Choroid plexus epithelial cell (primary cell): ENCODE measurements around the gene ECHDC1.

Source experiments
- DNase-seq: peaks from one replicate; pipeline ENCODE4 v3.0.0-alpha.2; 2010; ENCODE audit warnings: low read depth
- H3K4me3 ChIP-seq: 2 replicates; pipeline ENCODE4 v1.5.1; 2011; ENCODE audit warnings: low read depth, mild to moderate bottlenecking, control low read depth, low read length, moderate library complexity
- CTCF ChIP-seq: conservative IDR thresholded peaks from 2 replicates; pipeline ENCODE4 v1.5.1; 2011; ENCODE audit warnings: low read depth, mild to moderate bottlenecking, control low read depth, inconsistent platforms, low read length, moderate library complexity

ECHDC1 gene

GRCh38 chr6:127289934-127290333 is 53.5 kb downstream of the ECHDC1 start:
- DNase-seq, result no peak
- no peak for TF ChIP-seq CTCF
- no peak overlapping the region for H3K4me3 ChIP-seq

- DNase-seq, result peak; percentile 66
- no peak overlapping the region for H3K4me3 ChIP-seq
- no peak for TF ChIP-seq CTCF
Measured at GRCh38 chr6:127288705-127289104, 54.7 kb downstream of the ECHDC1 start.

GRCh38 chr6:127282184-127282583 is 61.2 kb downstream of the ECHDC1 start:
- DNase-seq, result no peak
- H3K4me3 ChIP-seq, result no peak overlapping the region
- no peak for TF ChIP-seq CTCF

- no peak for TF ChIP-seq CTCF
- DNase-seq, result no peak
- H3K4me3 ChIP-seq, result no peak overlapping the region
Measured at GRCh38 chr6:127279815-127280214, 63.6 kb downstream of the ECHDC1 start.

- no peak for DNase-seq
- TF ChIP-seq CTCF, result no peak
- no peak overlapping the region for H3K4me3 ChIP-seq
Measured at GRCh38 chr6:127277878-127278843, 65.2 kb downstream of the ECHDC1 start.

- TF ChIP-seq CTCF, result no peak
- DNase-seq, result no peak
- no peak overlapping the region for H3K4me3 ChIP-seq
Measured at GRCh38 chr6:127276331-127276730, 67.1 kb downstream of the ECHDC1 start.

- TF ChIP-seq CTCF, result no peak
- H3K4me3 ChIP-seq, result no peak overlapping the region
- DNase-seq, result no peak
Measured at GRCh38 chr6:127273499-127273898, 69.9 kb downstream of the ECHDC1 start.
